Adrenal gland (tissue), 5 donors: ENCODE results near the gene CSF1R.

Experiments used
- CTCF ChIP-seq, 6 experiments: fragments of 450-650 bp in 4 of 6; fragments of 200-600 bp in 2 of 6; sonication (generic) in 1 of 6; IDR thresholded peaks; 1 replicate in 5 of 6; 2 replicates in 1 of 6; pipeline versions ENCODE4 v1.5.1 to v1.8.0; 2016 to 2021; ENCODE audit warnings: antibody characterized with exemption in 6 of 6, mild to moderate bottlenecking in 2 of 6, moderate library complexity in 1 of 6
- POLR2A ChIP-seq, 2 donors: fragments of 450-650 bp; IDR thresholded peaks; one replicate each; pipeline ENCODE4 v1.6.1; 2017; ENCODE audit warnings: antibody characterized with exemption in 2 of 2, mild to moderate bottlenecking in 2 of 2, moderate library complexity in 1 of 2
- donor health status: DM: no; HTN: no; CAD: no.

- TF ChIP-seq CTCF (IDR thresholded peaks at IDR 0.05) (no peak), POLR2A (IDR thresholded peaks at IDR 0.05) (no peak)
Measured at GRCh38 chr5:150051657-150052195, 34.6 kb downstream of the CSF1R start.
